GM18858 (cell line): Measurements from ENCODE around the gene RASA1.

Experiments
- ATAC-seq: cut with Tn5 transposase; IDR thresholded peaks from one replicate; pipeline ENCODE4 v1.9.1; 2021; ENCODE audit not compliant: unreplicated experiment

The RASA1 gene

GRCh38 chr5:87400305-87400899 lies 132.7 kb downstream of the RASA1 start:
- peak; percentile 80 for ATAC-seq

- no peak for ATAC-seq
Measured at GRCh38 chr5:87401626-87402025, 133.9 kb downstream of the RASA1 start.

DNA sequence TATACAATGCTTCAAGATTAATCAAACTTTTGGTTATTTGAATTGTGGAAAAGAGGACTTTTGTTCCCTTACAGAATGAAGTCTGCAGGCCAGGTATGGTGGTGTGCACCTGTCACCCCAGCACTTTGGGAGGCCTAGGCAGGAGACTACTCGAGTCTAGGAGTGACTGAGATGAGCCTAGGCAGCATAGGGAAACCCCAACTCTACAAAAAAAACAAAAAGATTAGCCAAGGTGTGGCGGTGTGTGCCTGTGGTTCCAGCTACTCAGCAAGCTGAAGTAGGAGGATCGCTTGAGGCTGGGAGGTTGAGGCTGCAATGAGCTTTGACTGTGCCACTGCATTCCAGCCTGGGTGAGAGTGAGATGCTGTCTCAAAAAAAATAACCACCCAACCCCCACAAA lies 135.7 kb downstream of the RASA1 start:
- no peak for ATAC-seq

DNA sequence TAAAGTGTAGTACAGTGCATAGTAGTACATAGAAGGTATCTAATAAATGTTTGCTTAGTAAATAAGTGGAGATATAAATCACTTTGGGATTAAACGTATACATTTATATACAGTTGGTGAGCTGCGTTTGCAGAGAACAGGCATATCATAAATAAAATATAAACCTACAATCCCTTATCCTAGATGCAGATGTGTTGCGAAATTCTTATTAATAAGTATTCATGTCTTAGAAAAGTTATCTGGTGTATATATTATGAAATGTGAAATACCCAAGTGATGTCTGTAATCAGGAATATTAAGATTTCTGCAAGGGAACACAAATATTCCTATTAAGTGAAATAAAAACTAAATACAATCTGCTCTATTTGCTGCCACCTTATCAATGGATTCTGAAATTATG lies 136.2 kb downstream of the RASA1 start:
- ATAC-seq, result no peak

GRCh38 chr5:87404359-87404758 lies 136.7 kb downstream of the RASA1 start:
- ATAC-seq, result no peak

DNA sequence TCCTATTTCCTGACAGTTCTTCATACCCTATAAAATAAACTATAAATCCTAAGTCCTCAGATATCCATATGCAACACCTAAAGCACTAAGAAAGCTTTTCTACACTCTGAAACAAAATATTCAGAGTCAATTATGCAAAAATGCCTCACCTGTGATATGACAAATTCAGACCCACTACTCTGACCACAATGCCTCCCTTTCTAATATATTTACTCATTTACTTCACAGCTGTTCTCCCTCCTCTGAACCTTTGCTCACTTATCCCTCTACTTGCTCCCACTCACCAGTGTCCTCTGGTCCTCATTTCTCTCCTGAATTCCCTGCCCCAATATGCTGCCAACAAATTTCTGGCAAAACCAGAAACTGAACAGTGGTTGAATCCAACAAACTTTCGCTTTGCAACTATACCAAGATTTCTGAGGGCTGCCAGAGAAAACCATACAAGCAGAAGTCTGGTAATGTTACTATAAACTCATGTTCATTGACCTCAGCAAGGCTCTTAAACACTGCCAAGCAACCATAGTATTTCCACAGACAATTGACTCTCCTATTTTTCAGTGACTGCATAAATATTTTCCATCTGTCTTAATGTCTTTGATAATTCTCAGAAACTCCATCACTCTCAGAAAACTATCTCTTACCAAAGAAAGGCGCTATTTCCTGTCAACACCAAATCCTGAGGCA lies 137.9 kb downstream of the RASA1 start:
- no peak for ATAC-seq

DNA sequence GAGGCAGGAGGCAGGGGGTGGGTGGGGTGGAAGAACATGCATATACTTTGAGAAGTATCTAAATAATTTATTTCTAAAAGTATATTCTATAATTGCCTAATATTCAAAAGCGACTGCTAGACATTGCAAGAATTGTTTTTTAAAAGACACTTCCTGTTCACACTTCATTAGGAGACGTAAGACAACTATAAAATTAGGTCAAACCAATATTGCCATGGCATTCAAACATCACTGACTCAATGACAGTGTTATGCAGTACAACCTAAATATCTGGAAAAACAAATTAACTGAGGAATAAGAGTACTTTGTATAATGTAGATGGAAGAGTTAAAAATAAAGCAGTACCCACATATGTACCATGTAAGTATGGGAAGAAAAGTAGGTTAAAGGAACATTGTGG lies 140.5 kb downstream of the RASA1 start:
- ATAC-seq, result no peak

- no peak for ATAC-seq
Measured at GRCh38 chr5:87410931-87411330, 143.2 kb downstream of the RASA1 start.

DNA sequence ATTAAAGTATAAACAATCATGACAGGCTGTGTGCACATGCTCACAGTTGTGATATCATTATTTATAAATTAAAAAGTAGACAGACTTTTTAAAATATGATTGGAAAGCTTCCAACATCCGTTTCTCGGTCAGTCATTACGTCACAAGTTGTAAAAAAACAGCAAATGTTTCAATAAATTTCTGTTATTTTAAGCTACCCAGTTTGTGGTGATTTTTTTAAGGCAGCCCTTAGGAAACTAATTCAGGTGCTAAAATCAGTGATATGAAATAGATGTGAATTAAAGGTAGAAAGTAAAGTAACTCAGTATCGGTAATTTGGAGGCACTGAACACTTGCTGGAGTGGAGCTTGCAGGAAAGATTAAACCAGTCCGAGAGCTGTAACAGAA lies 143.9 kb downstream of the RASA1 start:
- ATAC-seq, result no peak

GRCh38 chr5:87411973-87412629 lies 144.4 kb downstream of the RASA1 start:
- peak; percentile 3 for ATAC-seq

GRCh38 chr5:87412630-87413342 lies 145.1 kb downstream of the RASA1 start, which contains the start of gene CCNH:
CCNH (minus strand) TSS chr5:87412930; CDS start chr5:87412794, 136 bp downstream.
- peak; percentile 99 for ATAC-seq

GRCh38 chr5:87413343-87413645 lies 145.6 kb downstream of the RASA1 start:
- no peak for ATAC-seq

DNA sequence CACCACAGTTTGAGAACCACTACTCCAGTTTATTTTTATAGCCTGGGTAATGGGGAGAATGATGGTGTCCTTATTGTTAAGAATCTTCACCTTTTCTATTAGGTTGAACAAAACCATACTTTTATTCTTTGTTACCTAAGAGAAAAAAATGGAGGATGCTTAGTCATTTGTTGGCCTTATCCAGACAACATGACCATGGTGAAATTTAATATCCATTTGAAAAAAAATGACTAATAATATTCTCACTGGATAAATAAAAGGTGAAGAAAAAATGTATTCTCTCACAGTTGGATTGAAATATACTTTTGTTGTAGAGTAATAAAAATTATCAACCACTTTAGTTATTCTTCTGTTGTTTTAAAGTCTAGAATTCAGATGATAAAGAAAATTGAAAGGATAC lies 150.8 kb downstream of the RASA1 start:
- ATAC-seq, result no peak

GRCh38 chr5:87421307-87421706 lies 153.6 kb downstream of the RASA1 start:
- ATAC-seq, result no peak

- ATAC-seq, result no peak
Measured at GRCh38 chr5:87423755-87424154, 156.1 kb downstream of the RASA1 start.

GRCh38 chr5:87430863-87431457 lies 163.3 kb downstream of the RASA1 start:
- ATAC-seq, result no peak

- ATAC-seq, result no peak
Measured at GRCh38 chr5:87432460-87432859, 164.8 kb downstream of the RASA1 start.

DNA sequence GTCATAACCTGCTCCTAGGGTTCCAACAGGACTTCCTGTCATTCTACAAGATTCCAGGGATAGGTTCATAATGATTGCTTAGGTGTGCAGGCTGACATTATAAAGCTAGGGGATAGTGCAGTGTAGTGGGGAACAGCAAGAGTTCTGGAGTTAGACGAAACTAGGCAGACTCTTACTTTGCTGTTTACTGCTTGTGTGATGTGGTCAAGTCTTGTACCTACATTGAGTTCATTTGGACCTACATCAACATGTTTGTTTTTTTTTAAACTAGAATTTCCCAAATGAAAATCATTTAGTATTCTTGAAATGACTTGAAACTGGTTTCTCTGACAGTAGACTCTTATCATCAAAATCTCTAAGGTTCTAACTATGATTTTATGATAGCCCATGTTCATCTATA lies 166.3 kb downstream of the RASA1 start:
- ATAC-seq, result no peak

DNA sequence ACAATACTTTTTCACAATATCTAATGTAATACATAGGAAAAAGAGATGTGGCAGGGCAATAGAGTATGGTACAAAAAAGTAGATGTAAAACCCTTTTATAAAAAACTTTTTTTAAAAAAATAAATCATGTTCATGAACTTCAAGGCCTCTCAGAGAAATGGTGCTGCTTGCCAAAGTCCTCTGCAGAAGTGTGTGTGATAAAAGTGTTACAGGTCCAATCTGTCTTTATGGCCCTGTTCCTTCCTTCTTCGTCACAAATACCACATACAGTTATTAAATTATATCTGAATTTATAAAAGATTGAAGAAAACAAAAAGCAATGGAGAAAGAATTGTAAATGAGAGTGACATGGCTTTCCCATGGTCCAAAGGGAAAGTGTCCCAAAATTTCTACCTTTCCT lies 166.8 kb downstream of the RASA1 start:
- no peak for ATAC-seq

- no peak for ATAC-seq
Measured at GRCh38 chr5:87435144-87435694, 167.5 kb downstream of the RASA1 start.

- ATAC-seq, result no peak
Measured at GRCh38 chr5:87437724-87438123, 170.0 kb downstream of the RASA1 start.
